HS-5 (cell line): ENCODE measurements around the gene SLC24A4.
A peak's percentile ranks its signal among the peaks of the same experiment; 100 is the strongest.

Experiments
- DNase-seq: peaks from one replicate; pipeline ENCODE4 v3.0.0-alpha.2; 2012; ENCODE audit warnings: low read depth

SLC24A4 gene

DNA sequence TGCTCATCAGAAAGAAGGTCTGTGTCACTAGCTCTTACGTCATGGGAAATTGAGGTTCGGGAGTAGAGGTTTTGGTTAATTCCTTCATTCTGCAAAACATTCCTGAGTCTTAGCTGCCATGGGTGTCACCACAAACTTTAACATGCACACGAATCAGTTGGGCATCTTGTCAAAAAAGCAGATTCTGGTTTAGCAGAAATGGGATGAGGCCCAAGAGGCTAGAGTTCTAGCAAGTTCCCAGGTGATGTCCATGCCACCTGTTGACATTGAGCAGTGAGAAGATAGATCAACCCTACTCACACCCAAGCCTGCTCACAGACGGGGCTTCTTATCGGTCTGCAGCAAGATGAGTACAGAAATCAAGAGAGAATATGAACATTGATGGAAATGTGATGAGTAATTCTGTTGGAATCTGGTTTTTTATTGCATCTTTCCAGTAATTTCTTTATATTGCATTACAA, 179.0 kb downstream of the SLC24A4 start:
- peak; percentile 45 for DNase-seq

DNA sequence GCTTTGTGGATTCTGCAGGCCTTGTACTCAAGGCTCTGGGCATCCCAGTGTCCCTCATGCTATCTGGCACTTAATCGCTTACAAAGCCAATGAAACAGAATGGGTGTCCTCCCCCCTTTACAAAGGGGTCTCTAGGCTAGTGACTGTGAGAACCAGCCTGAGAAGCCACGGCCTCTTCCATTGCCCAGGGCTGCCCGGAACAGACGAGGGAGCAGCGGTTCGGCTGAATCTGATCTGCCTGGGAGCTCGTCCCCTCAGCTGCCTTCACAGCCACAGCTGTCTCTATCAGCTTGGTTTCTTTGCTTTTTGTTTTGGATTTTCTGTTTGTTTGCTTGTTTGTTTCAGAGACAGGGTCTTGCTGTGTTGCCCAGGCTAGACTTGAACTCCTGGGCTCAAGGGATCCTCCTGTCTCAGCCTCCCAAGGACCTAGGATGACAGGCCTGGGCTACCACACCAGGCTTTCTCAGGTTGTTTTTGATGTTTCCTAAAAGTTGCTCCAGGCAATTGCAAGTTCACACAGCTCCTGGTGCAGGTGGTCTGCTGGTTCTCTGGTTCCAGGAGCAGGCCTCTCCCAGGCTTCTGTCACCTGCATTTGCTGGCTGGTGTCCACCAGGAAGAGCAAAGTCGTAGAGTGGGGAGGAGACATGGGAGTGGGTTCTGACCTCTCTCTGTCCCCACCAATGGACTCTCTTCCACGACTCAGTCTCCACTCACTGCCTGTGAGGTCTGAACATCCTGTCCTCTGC, 179.7 kb downstream of the SLC24A4 start:
- no peak for DNase-seq

DNA sequence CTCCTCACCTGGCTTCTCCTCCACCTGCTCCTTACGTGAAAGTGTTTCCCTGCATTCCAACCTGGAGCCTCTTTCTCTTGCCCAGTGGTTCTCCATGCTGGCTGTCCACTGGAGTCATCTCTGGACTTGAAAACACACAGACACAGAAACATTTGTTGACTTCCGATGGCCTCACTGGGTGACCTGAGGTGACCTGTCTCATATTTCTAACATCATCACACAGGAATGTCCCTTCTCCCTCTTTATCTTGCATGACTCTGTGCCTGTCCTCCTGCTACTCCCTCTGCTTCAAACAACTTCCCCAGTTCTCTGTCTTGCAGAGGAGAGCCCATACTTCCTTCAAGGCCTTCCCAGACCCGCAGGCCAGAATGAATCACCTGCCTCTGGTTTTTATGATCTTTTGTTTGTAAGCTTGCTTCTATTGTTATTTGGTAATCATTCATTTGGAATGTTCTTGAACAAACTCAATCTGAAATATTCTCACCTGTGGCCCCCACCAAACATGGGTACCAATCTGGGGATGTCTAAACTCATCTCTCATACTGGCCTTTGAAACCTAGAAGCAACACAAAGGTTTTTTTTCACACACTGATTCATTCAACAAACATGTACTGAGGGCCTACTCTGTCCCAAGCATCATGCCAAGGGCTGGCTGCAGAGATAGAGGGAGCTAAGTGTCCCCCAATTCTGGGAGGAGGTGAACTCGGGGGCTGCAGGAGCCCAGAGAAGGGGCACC, 181.0 kb downstream of the SLC24A4 start:
- DNase-seq, result peak; percentile 77

DNA sequence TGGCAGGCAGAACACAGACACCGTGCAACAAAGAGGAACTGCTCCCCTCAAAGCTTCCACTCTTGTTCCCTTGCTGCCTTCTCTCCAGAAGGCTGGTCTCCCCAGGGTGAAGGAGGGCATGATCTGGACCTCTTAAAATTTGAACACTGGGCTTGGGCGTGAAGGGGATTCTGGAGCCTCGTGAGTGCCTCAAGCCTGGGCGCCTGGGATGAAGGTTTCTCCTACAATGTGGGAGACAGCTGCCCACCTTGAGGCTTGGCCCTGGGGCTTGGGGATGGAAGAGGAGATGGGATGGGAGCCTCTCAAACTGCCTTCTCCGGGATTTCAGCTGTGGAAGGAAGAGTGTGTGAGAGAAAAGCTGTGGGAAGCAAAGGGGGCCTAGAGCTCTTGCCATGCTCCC, 182.9 kb downstream of the SLC24A4 start:
- no peak for DNase-seq

DNA sequence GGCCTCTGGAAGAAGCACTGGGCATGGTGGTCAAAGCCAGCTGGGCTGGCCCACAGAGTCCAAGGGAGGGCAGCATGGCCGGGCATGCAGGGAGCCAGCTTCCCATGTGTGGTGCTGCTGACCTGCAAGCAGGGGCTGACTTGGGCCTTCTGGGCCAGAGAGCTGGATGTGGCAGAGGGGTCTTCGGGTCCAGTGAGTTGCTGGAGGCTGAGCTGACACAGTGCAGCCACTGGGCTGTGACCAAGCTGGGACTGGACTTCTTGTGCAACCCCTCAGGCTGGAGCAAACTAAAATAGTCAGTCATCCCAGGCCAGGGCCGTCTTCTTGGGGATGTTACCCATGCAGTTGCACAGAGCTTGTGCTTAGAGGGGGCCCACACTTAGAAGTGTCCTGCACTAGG, 183.3 kb downstream of the SLC24A4 start:
- no peak for DNase-seq

DNA sequence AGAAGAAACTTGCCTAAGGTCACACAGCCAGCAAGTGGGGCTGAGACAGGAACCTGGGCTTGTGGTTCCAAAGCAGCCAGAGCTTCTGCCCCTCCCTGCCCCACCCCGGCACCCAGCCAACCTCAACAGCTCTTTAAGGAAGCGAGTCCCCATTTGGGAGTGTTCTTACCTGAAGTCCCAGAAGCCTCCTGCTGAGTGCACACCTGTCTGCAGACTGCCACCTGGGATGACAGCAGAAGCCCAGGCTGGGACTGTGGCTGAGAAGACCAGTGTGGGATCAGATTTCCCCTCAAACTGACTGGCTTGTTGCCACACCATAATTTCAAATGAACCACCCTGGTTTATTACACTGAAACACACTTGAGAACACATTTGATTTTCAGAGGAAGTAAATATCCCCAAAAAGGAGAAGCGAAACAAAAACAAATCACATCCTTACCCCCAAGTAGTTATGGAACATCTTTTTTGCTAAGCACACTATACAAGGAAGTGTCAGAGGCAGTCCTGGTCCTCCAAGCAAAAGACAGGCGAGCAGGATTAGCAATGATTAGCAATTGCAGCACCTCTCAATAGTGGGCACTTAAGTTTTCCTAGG, 184.3 kb downstream of the SLC24A4 start:
- no peak for DNase-seq

DNA sequence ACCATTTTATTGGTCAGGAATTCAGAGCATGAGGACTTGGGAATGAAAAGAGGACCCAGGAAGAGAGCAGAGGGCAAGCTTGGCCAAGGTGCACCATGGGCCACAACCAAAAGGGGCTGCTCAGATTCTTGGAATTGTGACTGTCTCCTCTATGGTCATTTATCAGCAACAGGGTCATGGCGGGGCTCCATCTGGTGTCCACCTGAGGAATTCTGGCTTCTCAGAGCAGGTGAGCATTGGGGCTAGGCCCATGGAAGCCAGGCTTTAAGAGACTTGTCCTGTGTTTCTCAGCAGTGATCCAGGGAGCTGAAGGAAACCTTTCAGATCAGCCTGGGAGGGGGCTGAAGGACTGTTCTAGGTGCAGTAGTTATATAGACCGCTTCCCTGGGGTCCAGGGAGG, 188.0 kb downstream of the SLC24A4 start:
- no peak for DNase-seq

DNA sequence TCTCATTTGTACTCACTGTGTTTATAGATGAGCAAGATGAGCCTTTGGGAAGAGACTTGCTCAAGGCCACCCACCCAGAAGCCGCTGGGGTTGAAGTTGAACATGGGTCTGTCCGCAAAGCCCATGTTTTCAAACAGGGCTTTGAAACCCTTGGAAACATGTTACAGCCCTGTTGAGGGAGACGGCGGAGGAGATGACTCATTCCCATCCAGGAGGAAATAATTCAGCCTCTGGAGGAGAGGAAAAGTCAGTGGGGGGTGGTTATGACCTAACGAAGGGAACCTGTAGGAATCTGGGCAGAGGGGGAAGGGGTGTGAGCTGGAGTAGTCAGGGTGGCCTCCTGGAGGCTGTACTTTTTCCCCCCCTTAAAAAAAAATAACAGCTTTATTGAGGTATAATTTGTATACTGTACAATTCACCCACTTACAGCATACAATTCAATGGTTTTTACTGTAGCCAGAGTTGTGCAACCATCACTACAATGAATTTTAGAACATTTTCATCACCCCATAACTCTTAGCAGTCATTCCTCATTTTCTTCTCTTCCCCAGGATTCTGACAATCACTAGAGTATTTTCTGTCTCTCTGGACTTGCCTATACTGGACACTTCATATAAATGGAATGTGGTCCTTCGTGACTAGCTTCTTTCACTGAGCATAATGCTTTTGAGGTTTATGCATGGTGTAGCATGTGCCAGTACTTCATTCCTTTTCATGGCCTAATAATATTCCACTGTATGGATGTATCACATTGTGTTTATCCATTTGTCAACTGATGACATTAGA, 188.7 kb downstream of the SLC24A4 start:
- DNase-seq, result peak; percentile 75

DNA sequence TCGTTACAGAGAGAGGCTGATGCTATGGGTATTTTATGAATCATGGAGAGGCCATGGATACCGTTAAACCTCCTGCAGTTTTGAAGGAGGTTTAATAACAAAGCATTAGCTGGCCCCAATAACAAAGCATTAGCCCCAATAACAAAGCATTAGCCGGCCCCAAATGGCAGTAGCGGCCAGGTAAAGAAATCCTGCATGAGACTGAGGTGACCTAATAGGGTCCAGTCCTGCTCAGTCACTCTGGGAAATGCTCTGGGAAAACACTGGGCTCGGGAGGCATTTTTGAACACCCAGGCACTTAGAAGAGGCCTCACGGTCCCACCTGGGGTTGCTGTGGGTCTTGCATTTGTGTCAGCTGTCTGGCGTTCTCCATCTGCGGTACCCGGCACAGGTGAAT, 189.8 kb downstream of the SLC24A4 start:
- no peak for DNase-seq

DNA sequence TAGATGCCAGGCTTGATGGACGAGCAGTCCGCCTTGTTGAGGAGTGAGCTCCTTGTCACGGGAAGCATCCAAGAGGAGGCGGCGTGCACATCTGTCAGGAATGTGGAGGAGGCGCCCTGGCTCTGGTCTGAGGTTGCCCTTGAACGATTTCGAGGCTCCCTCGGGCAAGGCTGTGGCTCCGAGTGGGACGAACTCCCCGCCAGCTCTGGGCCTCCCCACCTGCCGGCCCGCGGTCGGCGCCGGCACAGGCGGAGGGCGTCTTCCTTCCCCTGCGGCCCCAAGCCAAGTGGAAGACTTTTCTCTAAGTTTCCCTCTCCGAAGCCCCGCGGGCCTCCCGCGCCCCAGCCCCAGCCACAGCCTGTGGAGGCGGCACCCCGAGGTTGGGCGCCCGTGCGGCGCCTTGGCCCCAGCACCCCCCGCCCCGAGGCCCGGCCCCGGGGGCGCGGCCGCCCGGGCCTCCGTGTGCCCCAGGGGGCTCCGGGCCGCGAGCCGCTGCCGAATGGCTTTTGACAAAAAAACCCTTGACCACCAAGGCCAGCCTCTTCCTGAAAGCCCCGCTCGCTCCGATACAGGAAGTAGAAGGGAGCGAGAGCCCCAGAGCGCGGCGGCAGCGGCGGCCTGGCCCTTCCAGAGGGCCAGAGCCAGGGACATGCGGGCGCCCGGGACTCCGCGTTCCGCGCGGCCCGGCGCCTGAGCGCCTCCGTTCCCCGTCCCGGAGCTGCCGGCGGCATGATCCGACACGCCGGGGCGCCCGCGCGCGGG, 190.4 kb downstream of the SLC24A4 start, which contains the start of gene RIN3:
TSS of gene RIN3 (plus strand) at position 578 of the 762 bp plus-strand sequence. CDS start at position 730, 152 bp downstream.
- DNase-seq, result no peak

DNA sequence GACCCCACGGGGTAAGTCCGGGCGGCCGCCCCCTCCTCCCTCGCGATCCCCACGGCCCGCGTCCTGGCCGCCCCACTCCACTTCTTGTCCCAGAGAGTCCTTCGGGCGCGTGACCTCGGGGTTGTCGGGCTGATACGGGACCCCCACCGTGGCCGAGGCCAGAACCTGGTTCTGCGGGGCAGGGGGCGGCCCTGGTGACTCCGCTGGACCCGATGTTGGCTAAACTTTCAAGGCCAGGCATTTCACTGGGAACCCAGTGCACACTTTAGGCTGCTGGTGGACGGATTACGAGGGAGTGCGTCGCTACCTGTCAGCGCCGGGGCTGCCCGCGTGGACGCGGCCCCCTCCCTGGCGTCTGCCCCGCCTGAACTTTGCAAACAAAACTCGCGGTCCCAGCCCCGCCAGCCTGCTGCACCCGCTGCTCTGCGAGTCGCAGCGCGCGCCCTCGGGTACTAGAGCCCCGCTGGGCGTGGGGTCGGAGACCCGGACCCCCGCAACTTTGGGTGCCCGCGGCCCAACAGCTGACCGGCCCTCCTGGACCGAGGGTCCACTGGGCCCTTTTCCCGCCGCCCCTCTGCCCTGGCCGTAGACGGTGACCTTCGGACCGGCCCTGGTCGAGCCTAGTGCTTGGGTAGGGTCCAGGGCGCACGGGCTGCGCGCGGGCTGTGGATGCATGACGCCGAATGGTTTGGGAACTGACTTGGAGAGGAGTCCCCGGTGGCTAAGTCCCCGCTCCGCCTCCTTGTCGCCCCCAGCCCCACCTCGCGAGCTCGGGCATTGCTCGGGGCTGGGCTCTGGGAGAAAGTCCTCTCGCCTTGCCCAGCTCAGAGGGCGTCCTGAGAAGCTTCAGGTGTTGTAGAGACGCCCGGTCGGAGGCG, 191.2 kb downstream of the SLC24A4 start:
- no peak for DNase-seq

DNA sequence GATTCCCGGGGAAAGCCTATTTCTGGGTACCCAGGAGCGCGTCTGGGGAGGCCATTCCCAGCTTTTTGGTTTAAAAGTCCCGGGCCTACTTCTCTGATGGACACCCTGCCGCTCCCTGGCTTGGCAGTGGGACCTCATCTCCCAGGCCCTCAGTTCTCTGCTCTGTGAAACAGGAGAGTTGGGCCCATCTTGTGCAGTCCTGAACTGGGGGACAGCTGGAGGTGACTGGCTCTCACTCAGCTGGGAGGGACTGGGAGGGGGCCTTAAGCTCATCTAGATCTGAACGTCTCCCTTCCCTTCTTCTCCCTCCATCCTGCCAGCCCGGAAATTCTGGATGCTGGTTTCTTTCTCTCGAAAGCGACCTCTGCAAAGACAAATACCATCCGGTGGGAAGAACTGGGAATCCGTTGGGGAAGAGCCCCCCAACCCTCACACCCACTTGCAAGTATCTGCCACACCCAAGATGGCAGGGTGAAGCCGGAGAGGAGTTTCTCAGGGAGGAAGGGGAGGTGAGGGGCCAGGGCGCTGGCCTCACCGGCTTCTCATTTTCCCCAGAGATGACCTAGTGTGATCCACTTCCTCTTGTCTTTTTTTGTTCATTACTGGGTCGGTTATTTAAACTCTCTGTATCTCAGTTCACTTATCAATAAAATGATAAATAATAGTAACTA, 192.0 kb downstream of the SLC24A4 start:
- no peak for DNase-seq

DNA sequence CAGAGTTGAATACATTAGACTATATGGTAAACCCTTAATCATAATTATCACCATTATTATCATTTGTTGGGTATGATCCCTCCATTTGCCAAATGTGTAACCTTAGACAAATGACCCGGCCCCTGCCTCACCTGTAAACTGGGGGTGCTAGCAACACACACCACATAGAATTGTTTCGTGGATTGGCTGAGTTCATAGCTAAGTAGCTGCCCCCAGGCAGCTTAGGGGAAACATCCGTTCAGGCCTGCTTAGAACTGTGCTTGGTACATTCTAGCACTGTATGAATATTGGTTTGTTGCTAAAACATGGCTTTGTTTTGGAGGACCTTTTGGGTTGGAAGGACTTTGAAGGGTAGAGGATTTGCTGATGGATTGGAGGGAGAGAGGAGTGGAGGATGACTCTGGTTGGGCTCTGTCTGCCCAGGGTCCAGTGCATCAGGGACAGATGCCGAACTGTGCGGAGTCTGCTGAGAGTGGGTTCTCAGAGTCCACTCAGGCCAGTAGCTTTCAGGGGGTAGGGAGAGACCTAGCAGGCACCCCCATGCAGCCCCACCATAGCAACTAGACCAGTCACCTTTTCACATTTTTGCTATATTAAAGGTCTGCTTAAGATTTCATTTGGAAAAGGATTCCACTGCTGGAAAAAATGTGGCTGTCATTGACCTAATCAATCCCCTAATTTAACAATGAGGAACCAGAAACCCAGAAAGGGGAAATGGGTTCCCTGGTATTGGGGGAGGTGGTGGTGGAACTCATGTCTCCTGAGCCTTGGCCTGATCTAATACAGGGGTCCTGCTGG, 192.8 kb downstream of the SLC24A4 start:
- no peak for DNase-seq

DNA sequence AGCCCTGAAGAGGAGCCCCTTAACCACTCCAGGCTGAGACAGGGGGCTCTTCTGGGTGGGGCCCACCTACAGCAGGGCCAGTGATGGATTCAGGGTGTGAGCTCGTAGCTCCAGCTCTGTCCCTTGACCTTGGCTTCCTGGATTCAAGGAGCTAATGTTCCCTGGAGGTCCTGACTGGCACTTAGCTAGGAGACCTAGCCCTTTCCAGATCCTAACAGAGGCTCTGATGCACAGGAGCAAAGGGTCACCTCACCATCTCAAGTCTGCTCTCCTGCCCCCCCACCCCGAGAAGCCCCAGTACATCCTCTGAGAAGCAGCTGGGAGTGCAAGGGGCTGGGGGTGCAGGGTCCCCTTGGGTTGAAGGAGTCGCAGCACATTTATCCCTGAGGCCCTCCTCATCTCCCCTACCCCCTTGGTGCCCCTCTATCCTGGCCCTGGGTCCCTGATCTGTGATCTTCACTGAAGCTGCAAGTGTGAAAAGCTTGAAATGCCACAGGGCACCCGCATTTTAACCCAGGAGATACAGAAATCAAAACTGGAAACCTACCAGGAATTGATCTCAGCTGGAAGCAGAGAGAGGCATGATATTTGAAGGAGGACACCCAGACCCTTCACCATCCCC, 193.5 kb downstream of the SLC24A4 start:
- no peak for DNase-seq

DNA sequence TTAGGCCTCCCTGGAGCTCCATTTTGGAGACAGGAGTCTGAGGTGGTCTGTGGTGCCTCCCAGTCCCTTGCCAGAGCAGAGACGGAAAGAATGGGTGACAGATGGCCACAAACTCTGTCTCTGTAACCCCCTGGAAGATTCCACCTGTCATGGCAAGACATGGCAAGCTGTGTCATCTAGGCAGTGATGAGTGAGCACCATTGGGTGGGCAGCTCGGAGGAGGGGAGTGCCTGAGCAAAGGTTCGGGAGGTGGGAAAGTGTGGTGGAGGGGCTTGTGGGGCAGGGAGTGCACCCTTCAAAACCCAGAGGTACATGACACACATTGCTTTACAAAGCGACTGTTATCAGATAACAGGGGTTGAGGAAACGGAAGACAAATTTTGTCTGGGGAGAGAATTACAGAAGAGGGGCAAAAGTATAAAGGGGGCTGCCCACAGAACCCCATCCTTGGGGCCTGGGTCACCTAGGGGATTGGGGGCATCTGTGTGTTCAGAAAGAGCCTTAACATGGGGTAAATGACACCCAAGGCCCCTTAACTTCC, 194.1 kb downstream of the SLC24A4 start:
- DNase-seq, result no peak

DNA sequence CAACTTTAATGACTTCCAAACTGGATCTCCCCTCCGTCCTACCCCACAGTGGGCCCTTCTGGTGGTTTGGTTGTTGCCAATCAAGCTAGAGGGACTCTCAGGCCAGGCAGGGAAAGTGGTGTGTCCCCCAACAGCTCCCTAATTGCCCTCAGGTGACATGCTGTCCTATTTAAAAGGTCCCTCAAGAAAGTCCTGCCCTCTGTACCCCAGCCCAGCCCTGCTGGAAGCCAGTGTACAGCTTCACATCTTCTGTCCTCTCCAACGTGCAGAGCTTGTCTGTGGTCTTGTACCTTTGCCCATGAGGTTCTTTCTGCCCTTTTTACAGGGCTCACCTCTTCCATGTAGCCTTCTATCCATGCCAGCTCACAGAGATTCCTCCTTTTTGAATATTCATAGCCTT, 194.8 kb downstream of the SLC24A4 start:
- DNase-seq, result no peak

DNA sequence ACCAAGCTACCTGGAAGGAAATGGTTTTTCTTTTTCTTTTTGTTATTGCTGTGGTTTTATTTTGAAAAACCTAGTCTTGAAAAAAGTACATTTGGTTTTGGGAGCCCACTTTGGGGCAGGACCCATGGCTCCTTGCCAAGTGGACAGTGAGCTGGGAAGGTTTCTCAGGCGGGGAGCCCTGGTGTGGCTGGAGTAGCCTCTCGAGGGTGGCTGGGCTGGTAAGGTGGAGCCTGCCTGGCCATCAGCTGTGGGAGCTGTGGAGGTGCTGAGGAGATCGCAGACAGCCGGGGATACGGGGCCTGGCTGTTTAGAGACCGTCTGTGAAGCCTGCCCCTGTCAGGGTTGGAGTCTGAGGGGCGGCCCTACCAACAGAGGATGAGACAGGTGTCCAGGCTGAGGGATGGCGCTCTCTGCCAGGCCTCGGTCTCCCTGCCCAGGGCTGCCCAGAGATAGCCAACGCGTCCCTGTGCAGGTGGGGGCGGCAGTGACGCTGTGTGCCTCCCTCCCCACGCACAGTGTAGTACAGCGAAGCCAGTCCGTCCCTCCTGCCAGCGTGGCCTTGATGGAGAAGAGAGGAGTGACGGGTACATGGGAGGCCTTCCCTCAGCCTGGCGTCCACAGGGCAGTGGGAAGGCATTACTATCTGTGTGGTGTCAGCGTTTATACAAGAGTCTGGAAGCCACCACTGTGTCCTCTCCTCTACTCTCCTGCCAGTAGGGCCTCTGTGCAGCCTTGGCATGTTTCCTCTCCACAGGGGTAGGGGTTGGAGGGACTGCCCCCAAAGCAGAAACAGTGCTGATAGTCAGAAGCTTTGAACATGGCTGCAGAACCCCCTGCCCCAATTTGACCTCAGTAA, 196.5 kb downstream of the SLC24A4 start:
- no peak for DNase-seq
